IPS-NIHi7 (cell line): ENCODE measurements around the gene SPINT1.

Experiments used
- DNase-seq: peaks from one replicate; pipeline ENCODE4 v3.0.0; 2012; ENCODE audit warnings: mixed read lengths; ENCODE audit errors: extremely low spot score

Gene SPINT1

GRCh38 chr15:40828447-40829036, 15.3 kb upstream of the SPINT1 start, which contains the start of gene PPP1R14D:
PPP1R14D (minus strand) TSS chr15:40828708; CDS start chr15:40828641, 67 bp downstream.
- no peak for DNase-seq

DNA sequence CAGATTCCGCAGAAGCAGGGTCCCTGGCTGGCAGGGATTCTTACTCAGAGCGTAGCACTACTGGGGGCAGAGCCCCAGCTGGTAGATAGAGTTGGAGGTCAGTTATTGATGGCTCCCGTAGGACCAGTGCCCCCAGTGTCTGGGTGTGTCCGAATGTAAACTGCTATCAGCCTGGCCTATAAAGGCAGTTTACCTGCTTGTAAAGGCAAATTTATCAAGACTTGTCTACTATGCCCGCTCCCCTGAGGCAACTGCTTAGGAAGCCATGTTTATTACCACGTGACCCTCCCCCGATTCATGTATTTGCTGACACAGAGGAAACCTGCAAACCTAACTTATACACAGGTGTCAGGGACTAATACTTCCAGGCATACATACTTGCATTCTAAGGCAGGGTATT, 14.7 kb upstream of the SPINT1 start:
- no peak for DNase-seq

- DNase-seq, result no peak
Observed at GRCh38 chr15:40830884-40831283, 13.0 kb upstream of the SPINT1 start.

- DNase-seq, result no peak
Observed at GRCh38 chr15:40831861-40832260, 12.0 kb upstream of the SPINT1 start.

- no peak for DNase-seq
Observed at GRCh38 chr15:40832903-40833302, 10.9 kb upstream of the SPINT1 start.

DNA sequence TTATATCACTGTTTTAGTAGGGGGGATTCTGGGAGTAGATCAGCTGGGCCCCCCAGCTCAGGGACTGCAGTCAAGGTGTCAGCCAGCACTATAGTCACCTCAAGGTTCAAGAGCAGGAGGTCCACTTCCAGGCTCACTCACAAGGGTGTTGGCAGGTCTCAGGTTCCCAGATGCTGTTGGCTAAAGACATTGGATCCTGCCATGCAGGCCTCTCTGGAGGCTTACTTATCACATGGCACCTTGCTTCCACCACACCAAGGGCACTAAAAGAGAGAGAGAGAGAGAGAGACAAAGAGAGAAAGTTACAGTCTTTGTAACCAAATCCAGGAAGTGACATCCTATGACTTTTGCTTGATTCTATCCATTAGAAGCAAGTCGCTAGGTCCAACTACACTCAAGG, 7.8 kb upstream of the SPINT1 start:
- no peak for DNase-seq

- DNase-seq, result no peak
Observed at GRCh38 chr15:40838756-40839155, 5.1 kb upstream of the SPINT1 start.

- DNase-seq, result no peak
Observed at GRCh38 chr15:40841741-40842140, 2.1 kb upstream of the SPINT1 start.

DNA sequence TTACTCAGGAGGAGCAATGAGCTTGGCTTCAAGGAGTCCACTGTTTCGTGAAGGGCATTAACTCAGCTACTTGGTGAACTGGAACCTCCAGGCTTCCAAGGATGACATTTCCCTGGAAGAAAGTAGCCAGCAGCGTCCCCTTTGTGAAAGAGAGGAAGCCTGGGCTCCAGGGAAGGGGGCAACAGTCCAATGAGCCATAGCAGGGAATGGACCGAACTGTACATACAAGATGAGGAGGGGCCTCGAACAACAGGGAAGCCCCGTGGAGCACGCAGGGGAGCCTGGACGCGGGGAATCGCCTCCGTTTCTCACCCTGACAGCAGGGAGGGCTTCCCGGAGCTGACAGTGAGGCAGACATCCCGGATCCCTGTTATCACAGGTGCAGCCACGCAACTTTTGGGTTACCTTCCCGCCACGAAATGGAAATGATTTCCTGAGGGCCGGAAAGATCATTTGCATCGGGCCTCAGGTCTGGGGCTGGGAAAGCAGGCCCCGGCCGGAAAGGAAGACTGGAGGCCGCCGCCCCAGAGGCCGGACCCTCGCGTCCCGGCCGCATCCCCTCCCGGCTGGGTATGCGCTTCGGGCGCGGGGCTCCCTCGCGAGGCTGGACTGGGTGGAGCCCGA, 475 bp upstream of the SPINT1 start:
- DNase-seq, result no peak

GRCh38 chr15:40844696-40845030, 815 bp downstream of the SPINT1 start:
- no peak for DNase-seq

- DNase-seq, result no peak
Observed at GRCh38 chr15:40845036-40845435, 1.2 kb downstream of the SPINT1 start.

GRCh38 chr15:40845511-40846284, 1.9 kb downstream of the SPINT1 start:
- DNase-seq, result peak; percentile 59

- DNase-seq, result no peak
Observed at GRCh38 chr15:40846841-40847222, 3.0 kb downstream of the SPINT1 start.

DNA sequence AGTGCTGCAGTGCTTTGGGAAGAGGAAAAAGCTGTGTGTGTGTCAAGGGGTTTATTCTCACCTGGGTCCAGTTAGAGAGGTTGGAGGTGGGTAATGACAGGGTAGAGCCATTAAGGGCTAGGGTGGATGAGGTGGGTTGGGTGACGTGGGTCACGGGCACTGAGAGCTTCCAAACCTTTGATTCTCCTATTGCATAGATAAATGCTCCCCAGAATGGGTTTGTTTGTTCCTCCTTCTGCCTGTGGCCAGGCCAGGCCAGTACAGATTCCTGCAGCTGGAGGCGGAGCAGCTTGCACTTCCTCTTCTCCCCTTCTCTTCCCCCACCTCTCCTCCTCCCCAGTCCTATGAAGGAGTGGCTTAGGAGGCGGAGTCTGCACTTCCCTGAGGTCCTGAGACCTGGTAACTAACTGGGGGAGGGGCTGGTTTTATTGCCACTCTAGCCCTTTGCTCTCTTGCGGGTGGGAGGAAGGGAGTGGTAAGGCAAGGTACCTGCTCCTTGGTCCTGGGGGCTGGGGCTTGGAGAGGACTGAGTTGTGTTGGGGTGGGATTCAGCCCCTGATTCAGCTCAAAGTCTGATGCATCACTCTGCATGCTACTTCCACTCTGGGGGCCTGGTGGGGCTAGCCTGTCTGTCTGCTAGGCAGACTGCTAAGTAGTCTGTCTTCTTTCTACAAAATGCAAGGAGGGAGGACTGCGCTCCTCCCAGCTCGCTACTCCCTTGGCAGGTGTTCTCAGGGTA, 3.5 kb downstream of the SPINT1 start:
- DNase-seq, result peak; percentile 69

DNA sequence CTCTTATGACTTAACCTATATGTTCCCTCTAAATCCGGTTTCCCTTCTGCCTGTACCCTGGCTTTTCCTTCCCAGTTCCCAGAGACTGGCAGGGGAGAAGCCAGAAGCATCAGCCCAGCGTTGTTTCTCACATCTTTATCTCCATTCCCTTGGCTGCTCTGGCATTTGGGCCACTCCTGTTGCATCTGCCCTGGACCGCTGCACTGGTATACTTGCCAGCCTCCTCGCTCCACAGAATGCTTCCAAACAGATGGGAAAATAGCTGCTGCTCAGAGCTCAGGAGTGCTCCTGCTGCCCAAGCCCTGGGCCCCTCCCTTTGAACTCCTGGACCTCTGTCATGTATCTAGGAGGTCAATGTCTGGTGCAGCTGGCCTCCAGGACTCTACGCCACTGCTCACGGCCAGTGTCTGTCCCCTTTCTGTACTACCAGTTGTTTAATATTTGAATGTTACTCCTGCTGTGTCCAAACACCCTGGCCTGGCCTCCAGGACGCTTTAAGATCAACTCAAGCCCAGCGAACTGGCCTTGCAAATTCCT, 6.8 kb downstream of the SPINT1 start:
- DNase-seq, result no peak

- no peak for DNase-seq
Observed at GRCh38 chr15:40852529-40852928, 8.7 kb downstream of the SPINT1 start.

- no peak for DNase-seq
Observed at GRCh38 chr15:40853241-40853890, 9.5 kb downstream of the SPINT1 start.

- DNase-seq, result no peak
Observed at GRCh38 chr15:40854161-40854560, 10.3 kb downstream of the SPINT1 start.

DNA sequence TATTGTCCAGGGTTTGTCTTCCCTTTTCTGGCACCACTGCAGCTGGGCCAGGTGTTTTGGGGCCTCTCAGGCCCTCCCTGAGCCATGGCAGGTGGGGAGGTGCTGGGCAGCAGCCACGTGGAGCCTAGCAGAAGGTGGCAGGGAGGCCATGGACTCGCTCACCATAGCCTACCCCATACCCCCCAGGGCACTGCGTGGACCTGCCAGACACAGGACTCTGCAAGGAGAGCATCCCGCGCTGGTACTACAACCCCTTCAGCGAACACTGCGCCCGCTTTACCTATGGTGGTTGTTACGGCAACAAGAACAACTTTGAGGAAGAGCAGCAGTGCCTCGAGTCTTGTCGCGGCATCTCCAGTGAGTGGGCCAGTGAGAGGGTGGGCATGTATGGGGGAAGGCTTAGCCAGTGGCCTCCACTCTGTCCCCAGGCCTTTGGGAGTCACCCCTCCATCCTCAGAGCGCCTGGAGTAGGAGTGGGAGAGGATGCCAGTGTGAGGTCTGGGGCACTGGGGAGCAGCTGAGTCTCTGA, 11.9 kb downstream of the SPINT1 start:
- no peak for DNase-seq

GRCh38 chr15:40856746-40857145, 12.9 kb downstream of the SPINT1 start:
- no peak for DNase-seq

GRCh38 chr15:40857601-40858341, 13.9 kb downstream of the SPINT1 start:
- DNase-seq, result peak; percentile 92
